OCI-LY7 (cell line): Measurements from ENCODE around the gene LAYN.

Experiments
- CTCF ChIP-seq: fragments of 200-600 bp; sonication (generic); conservative IDR thresholded peaks from 2 replicates; pipeline ENCODE4 v1.5.1; 2014; ENCODE audit warnings: mild to moderate bottlenecking, antibody characterized with exemption, low read length, moderate library complexity, mixed read lengths
- EZH2phosphoT487 ChIP-seq: fragments of 200-600 bp; sonication (generic); IDR thresholded peaks from 2 replicates; pipeline ENCODE4 v1.6.1; 2018; ENCODE audit warnings: low read depth, borderline replicate concordance, mild to moderate bottlenecking, mixed run types, antibody characterized with exemption, low read length, moderate library complexity, mixed read lengths

GRCh38 chr11:111606986-111607385, 66.5 kb downstream of the LAYN start:
- no peak for TF ChIP-seq CTCF
- no peak for TF ChIP-seq EZH2phosphoT487
